HG03025 (cell line): ENCODE data around the gene TELO2.
"Not testable (repeated sequence)": the region's sequence is repeated elsewhere in the genome, so short reads cannot be mapped to it uniquely, and the experiment has no call there.

Experiments
- ATAC-seq: cut with Tn5 transposase; IDR thresholded peaks from one replicate; pipeline ENCODE4 v1.9.1; 2021; ENCODE audit warnings: mild to moderate bottlenecking, moderate library complexity; ENCODE audit not compliant: unreplicated experiment, low FRiP score

The TELO2 gene

GRCh38 chr16:1474796-1475551 lies 18.2 kb upstream of the TELO2 start, which contains the start of gene CLCN7:
Gene CLCN7 (minus strand): TSS chr16:1475028. CDS start chr16:1474974, 54 bp downstream.
- peak; percentile 68 for ATAC-seq

GRCh38 chr16:1475552-1476114 lies 17.5 kb upstream of the TELO2 start:
- no peak for ATAC-seq

GRCh38 chr16:1477033-1477432 lies 16.1 kb upstream of the TELO2 start:
- no peak for ATAC-seq

- ATAC-seq: not testable (repeated sequence)
These were observed 14.2 kb upstream of the TELO2 start for GRCh38 chr16:1478937-1479336.

GRCh38 chr16:1481906-1482835 lies 11.0 kb upstream of the TELO2 start:
- ATAC-seq: no peak

GRCh38 chr16:1485847-1486496 lies 7.2 kb upstream of the TELO2 start:
- ATAC-seq: no peak

GRCh38 chr16:1486551-1487390 lies 6.4 kb upstream of the TELO2 start:
- no peak for ATAC-seq

- ATAC-seq: no peak
These were observed 5.6 kb upstream of the TELO2 start for GRCh38 chr16:1487395-1488053.

GRCh38 chr16:1488054-1488601 lies 5.0 kb upstream of the TELO2 start:
- ATAC-seq: no peak

GRCh38 chr16:1488619-1489018 lies 4.5 kb upstream of the TELO2 start, which contains the start of gene PTX4:
Gene PTX4 (minus strand): TSS chr16:1488944. CDS start chr16:1488909, 35 bp downstream.
- ATAC-seq: no peak

GRCh38 chr16:1489077-1489476 lies 4.1 kb upstream of the TELO2 start:
- no peak for ATAC-seq

- ATAC-seq: no peak
These were observed 1.8 kb upstream of the TELO2 start for GRCh38 chr16:1491327-1491726.

GRCh38 chr16:1492082-1492922 lies 858 bp upstream of the TELO2 start:
- no peak for ATAC-seq

- no peak for ATAC-seq
These were observed 560 bp downstream of the TELO2 start for GRCh38 chr16:1493746-1494094.

- ATAC-seq: no peak
These were observed 1.0 kb downstream of the TELO2 start for GRCh38 chr16:1494129-1494640.

GRCh38 chr16:1494711-1495110 lies 1.6 kb downstream of the TELO2 start:
- no peak for ATAC-seq

GRCh38 chr16:1495211-1495888 lies 2.2 kb downstream of the TELO2 start:
- ATAC-seq: no peak
